ENCODE data around the gene SEC61G. TPM values are rescaled to one million over a fixed set of nuclear protein-coding genes. Genes with fewer than 3 reads are reported as not detected.

The SEC61G gene
- total and polyA plus RNA-seq, 4 donors = 90.1 to 623 (median 253) TPM

DNA sequence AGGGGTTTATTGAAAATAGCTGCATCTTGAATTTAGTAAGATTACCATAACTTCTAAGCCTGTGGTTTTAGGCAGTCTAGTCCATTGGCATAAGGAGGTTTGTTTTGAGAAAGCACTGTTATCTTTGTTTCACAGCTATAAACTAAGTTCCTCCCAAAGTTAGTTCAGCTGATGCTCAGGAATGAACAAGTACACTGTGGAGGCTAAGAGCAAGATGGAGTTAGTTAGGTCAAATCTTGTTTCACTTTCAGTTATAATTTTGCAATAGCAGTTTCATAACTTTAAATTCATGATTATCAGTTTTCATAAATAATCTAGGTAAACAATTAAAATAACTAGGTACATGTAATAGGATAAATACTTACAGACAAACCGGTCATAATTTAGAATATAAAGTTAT lies 15.4 kb downstream of the SEC61G start:
- intact Hi-C loops (cut with DNase I) = no loop called here
- Histone ChIP-seq H3K27me3 (ENCODE audit: control insufficient read depth in 1 of 2, insufficient read depth in 2 of 2, low read length in 1 of 2) (no peaks in the 10 kb centered on the region), H3K4me3 (ENCODE audit: low read length in 2 of 2) (no peak overlapping the region), H3K9me3 (ENCODE audit: control insufficient read depth, low read length) (no peaks in the 10 kb centered on the region), H3K27ac (ENCODE audit: low read depth in 1 of 2, low read length in 2 of 2) (no peak overlapping the region), H3K36me3 (ENCODE audit: control insufficient read depth in 1 of 2, insufficient read depth in 2 of 2, low read length in 1 of 2) (no peaks in the 10 kb centered on the region), H3K4me1 (ENCODE audit: control insufficient read depth in 1 of 2, insufficient read depth in 2 of 2, low read length in 2 of 2) (no peaks in the 10 kb centered on the region)
- ATAC-seq (ENCODE audit: low FRiP score) (no peak), DNase-seq (no peak)
- 96 to 99% methylated on average over 1 of the region's 1 CpG for WGBS, 2 donors

DNA sequence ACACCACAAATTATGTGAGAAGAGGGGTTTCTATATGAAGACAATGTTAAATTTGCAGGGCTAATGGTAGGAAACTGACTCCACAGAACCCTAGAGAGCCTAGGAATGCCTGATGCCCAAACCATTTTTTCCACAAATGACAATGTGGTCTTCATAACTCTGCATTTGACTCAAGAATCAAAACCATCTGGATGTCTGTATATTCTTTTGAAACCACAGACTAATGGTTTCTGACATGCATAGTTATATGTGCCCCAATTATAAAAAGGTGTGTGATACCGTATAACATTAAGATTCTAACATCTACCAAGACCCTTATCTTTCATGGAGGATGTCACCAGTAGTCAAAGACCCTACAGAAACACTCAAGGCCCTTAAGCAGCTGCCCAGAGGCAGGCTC lies 20.3 kb downstream of the SEC61G start:
- H3K4me3 ChIP-seq (ENCODE audit: low read length in 2 of 2) = no peak overlapping the region
- intact Hi-C loops (cut with DNase I) = no loop called here
- no peak overlapping the region for H3K27ac ChIP-seq (ENCODE audit: low read depth in 1 of 2, low read length in 2 of 2)
- WGBS, 2 donors = 95 to 98% methylated on average over 1 of the region's 1 CpG
- H3K9me3 ChIP-seq (ENCODE audit: control insufficient read depth, low read length) = no peaks in the 10 kb centered on the region
- no peak for ATAC-seq (ENCODE audit: low FRiP score)
- DNase-seq = no peak
- H3K27me3 ChIP-seq (ENCODE audit: control insufficient read depth in 1 of 2, insufficient read depth in 2 of 2, low read length in 1 of 2) = no peaks in the 10 kb centered on the region
- H3K36me3 ChIP-seq (ENCODE audit: control insufficient read depth in 1 of 2, insufficient read depth in 2 of 2, low read length in 1 of 2) = no peaks in the 10 kb centered on the region
- no peaks in the 10 kb centered on the region for H3K4me1 ChIP-seq (ENCODE audit: control insufficient read depth in 1 of 2, insufficient read depth in 2 of 2, low read length in 2 of 2)

DNA sequence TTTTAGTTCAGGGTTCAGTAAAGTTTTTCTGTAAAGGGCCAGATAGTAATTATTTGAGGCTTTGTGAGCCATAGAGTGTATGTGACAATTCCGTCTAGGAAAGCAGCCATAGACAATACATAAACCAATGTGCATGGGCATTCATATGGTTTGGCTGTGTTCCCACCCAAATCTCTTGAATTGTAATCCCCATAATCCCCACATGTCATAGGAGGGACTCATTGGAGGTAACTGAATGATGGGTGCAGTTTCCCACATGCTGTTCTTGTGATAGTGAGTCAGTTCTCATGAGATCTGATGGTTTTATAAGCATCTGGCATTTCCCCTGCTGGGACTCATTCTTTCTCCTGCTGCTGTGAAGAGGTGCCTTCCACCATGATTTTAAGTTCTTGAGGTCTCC lies 29.9 kb downstream of the SEC61G start:
- peaks cover 5% of the 10 kb centered on the region for H3K9me3 ChIP-seq (ENCODE audit: control insufficient read depth, low read length)
- H3K27ac ChIP-seq (ENCODE audit: low read depth in 1 of 2, low read length in 2 of 2) = no peak overlapping the region
- H3K4me3 ChIP-seq (ENCODE audit: low read length in 2 of 2) = no peak overlapping the region
- DNase-seq = no peak
- H3K27me3 ChIP-seq (ENCODE audit: control insufficient read depth in 1 of 2, insufficient read depth in 2 of 2, low read length in 1 of 2) = no peaks in the 10 kb centered on the region
- no peaks in the 10 kb centered on the region for H3K4me1 ChIP-seq (ENCODE audit: control insufficient read depth in 1 of 2, insufficient read depth in 2 of 2, low read length in 2 of 2)
- intact Hi-C loops (cut with DNase I) = no loop called here
- H3K36me3 ChIP-seq (ENCODE audit: control insufficient read depth in 1 of 2, insufficient read depth in 2 of 2, low read length in 1 of 2) = no peaks in the 10 kb centered on the region
- no peak for ATAC-seq (ENCODE audit: low FRiP score)
- WGBS, 2 donors = 82 to 87% methylated on average over 1 of the region's 1 CpG

DNA sequence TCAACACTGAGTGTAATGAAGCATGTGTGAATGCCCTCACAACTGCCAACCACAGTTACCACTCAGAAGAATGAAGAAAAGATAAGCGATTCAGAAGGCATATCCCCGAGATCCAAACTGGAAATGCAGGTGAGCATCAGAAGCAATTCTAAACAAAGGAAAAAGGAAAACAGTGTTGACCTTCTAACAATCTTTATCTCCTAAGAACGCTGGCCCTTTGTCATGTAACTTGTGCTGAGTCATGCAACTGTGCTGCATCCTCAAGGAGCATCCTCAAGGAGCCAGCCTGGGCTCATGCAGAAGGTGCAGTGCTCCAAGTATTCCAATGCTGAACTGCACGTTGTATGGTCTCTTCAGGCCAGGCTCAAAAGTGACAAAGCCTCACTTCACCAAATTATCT lies 30.6 kb downstream of the SEC61G start:
- intact Hi-C loops (cut with DNase I) = no loop called here
- H3K4me1 ChIP-seq (ENCODE audit: control insufficient read depth in 1 of 2, insufficient read depth in 2 of 2, low read length in 2 of 2) = no peaks in the 10 kb centered on the region
- no peaks in the 10 kb centered on the region for H3K36me3 ChIP-seq (ENCODE audit: control insufficient read depth in 1 of 2, insufficient read depth in 2 of 2, low read length in 1 of 2)
- no peaks in the 10 kb centered on the region for H3K27me3 ChIP-seq (ENCODE audit: control insufficient read depth in 1 of 2, insufficient read depth in 2 of 2, low read length in 1 of 2)
- DNase-seq (no peak), ATAC-seq (ENCODE audit: low FRiP score) (no peak)
- no peak overlapping the region for H3K4me3 ChIP-seq (ENCODE audit: low read length in 2 of 2)
- 49 to 64% methylated on average over 4 of the region's 4 CpGs for WGBS, 2 donors
- peaks cover 5% of the 10 kb centered on the region for H3K9me3 ChIP-seq (ENCODE audit: control insufficient read depth, low read length)
- no peak overlapping the region for H3K27ac ChIP-seq (ENCODE audit: low read depth in 1 of 2, low read length in 2 of 2)

DNA sequence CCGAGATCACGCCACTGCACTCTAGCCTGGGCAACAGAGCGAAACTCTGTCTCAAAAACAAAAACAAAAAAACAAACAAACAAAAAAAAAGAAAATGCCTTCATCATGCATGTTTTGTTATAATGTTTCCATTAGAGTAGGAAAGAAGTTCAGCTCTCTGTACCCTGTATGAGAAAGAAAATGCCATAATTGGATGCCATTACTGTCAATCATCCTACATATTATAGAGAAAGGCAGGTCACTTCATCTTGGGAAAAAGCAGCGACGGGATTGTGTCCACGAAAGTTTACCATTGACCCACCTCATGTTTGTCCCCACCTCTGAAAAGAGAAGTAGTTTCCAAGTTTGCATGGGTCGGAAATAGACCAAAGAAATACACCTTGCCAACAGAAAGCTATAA lies 33.8 kb downstream of the SEC61G start:
- no peaks in the 10 kb centered on the region for H3K36me3 ChIP-seq (ENCODE audit: control insufficient read depth in 1 of 2, insufficient read depth in 2 of 2, low read length in 1 of 2)
- H3K27ac ChIP-seq (ENCODE audit: low read depth in 1 of 2, low read length in 2 of 2) = no peak overlapping the region
- H3K9me3 ChIP-seq (ENCODE audit: control insufficient read depth, low read length) = peaks cover 5% of the 10 kb centered on the region
- intact Hi-C loops (cut with DNase I) = no loop called here
- DNase-seq (no peak), ATAC-seq (ENCODE audit: low FRiP score) (no peak)
- 86 to 90% methylated on average over 7 of the region's 7 CpGs for WGBS, 2 donors
- H3K4me3 ChIP-seq (ENCODE audit: low read length in 2 of 2) = no peak overlapping the region
- H3K4me1 ChIP-seq (ENCODE audit: control insufficient read depth in 1 of 2, insufficient read depth in 2 of 2, low read length in 2 of 2) = no peaks in the 10 kb centered on the region
- H3K27me3 ChIP-seq (ENCODE audit: control insufficient read depth in 1 of 2, insufficient read depth in 2 of 2, low read length in 1 of 2) = no peaks in the 10 kb centered on the region

DNA sequence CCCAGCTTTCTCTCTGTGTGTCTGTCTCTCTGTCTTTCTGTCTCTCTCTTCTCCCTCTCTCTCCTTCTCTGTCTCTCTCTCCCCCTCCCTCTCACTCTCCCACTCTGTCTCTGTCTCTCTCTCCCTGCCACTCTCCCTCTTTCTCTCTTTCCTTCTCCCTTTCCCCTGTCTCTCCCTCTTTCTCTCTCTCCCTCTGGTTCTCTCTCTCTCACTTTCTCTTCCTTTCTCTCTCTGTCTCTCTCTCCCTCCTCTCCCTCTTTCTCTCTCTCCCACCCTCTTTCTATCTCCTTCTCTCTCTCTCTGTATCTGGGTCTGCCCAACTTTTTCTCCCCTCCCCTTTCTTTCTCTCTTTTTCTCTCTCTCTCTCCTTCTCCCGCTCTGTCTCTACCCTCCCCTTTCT lies 36.5 kb downstream of the SEC61G start:
- DNase-seq (no peak), ATAC-seq (ENCODE audit: low FRiP score) (no peak)
- H3K4me1 ChIP-seq (ENCODE audit: control insufficient read depth in 1 of 2, insufficient read depth in 2 of 2, low read length in 2 of 2) = no peaks in the 10 kb centered on the region
- WGBS, 2 donors = 75 to 79% methylated on average over 1 of the region's 1 CpG
- intact Hi-C loops (cut with DNase I) = no loop called here
- no peak overlapping the region for H3K27ac ChIP-seq (ENCODE audit: low read depth in 1 of 2, low read length in 2 of 2)
- no peaks in the 10 kb centered on the region for H3K27me3 ChIP-seq (ENCODE audit: control insufficient read depth in 1 of 2, insufficient read depth in 2 of 2, low read length in 1 of 2)
- H3K9me3 ChIP-seq (ENCODE audit: control insufficient read depth, low read length) = peaks cover 5% of the 10 kb centered on the region
- no peak overlapping the region for H3K4me3 ChIP-seq (ENCODE audit: low read length in 2 of 2)
- H3K36me3 ChIP-seq (ENCODE audit: control insufficient read depth in 1 of 2, insufficient read depth in 2 of 2, low read length in 1 of 2) = no peaks in the 10 kb centered on the region

DNA sequence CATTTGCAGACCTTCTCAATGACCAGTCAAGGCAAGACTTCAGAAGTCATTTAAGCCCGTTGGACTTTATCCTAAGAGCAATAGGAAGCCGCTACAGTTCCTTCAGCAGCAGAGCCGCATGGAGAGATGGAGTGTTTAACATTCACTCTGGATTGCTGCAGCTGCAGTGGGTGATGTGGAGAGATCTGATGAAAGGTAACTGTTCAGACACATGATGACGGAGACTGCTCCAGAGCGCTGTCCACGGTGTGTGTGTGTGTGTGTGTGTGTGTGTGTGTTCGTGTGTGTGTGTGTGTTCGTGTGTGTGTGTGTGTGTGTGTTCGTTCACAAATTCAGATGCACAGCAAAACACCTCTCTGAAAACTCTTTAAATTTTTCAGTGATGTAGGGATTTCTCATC lies 37.0 kb downstream of the SEC61G start:
- Histone ChIP-seq H3K27ac (ENCODE audit: low read depth in 1 of 2, low read length in 2 of 2) (no peak overlapping the region), H3K4me3 (ENCODE audit: low read length in 2 of 2) (no peak overlapping the region), H3K9me3 (ENCODE audit: control insufficient read depth, low read length) (peaks cover 5% of the 10 kb centered on the region), H3K4me1 (ENCODE audit: control insufficient read depth in 1 of 2, insufficient read depth in 2 of 2, low read length in 2 of 2) (no peaks in the 10 kb centered on the region), H3K27me3 (ENCODE audit: control insufficient read depth in 1 of 2, insufficient read depth in 2 of 2, low read length in 1 of 2) (no peaks in the 10 kb centered on the region), H3K36me3 (ENCODE audit: control insufficient read depth in 1 of 2, insufficient read depth in 2 of 2, low read length in 1 of 2) (no peaks in the 10 kb centered on the region)
- intact Hi-C loops (cut with DNase I) = no loop called here
- WGBS, 2 donors = 62 to 68% methylated on average over 8 to 9 of the region's 9 CpGs
- DNase-seq = no peak
- no peak for ATAC-seq (ENCODE audit: low FRiP score)

DNA sequence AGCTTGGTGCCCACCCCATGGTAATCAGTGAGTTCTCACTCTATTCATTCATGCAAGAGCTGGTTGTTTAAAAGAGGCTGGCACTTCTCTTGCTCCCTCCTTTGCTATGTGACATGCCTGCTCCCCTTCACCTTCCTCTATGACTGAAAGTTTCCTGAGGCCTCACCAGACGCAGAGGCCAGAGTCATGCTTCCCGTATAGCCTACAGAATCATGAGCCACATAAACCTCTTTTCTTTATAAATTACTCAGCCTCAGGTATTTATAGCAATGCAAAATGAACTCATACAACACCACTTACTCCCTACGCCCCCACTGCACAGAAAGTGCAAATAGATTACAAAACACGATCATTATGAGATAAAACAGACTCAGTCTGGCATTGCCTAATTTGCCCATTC lies 39.0 kb downstream of the SEC61G start:
- ATAC-seq (ENCODE audit: low FRiP score) = no peak
- Histone ChIP-seq H3K27ac (ENCODE audit: low read depth in 1 of 2, low read length in 2 of 2) (no peak overlapping the region), H3K4me1 (ENCODE audit: control insufficient read depth in 1 of 2, insufficient read depth in 2 of 2, low read length in 2 of 2) (no peaks in the 10 kb centered on the region), H3K36me3 (ENCODE audit: control insufficient read depth in 1 of 2, insufficient read depth in 2 of 2, low read length in 1 of 2) (no peaks in the 10 kb centered on the region), H3K9me3 (ENCODE audit: control insufficient read depth, low read length) (peaks cover 5% of the 10 kb centered on the region), H3K4me3 (ENCODE audit: low read length in 2 of 2) (no peak overlapping the region), H3K27me3 (ENCODE audit: control insufficient read depth in 1 of 2, insufficient read depth in 2 of 2, low read length in 1 of 2) (no peaks in the 10 kb centered on the region)
- intact Hi-C loops (cut with DNase I) = no loop called here
- 75 to 88% methylated on average over 4 of the region's 4 CpGs for WGBS, 2 donors
- DNase-seq = no peak

DNA sequence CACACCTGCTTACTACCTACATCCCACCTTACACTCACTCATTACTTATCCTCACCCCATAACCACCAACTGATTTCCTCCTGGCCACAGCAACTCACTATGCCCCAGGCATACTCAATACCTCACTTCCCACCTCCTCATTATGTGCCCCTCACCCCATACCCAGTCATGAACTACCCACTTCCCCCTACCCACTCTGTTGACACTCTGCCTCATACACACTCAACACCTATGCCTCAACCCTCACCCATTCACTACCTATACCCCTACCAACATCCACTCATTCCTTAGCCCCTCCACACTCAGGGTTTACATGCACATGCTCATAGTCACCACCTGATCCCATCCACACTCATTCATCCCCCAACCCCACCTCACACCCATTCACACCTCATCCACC lies 39.6 kb downstream of the SEC61G start:
- peaks cover 5% of the 10 kb centered on the region for H3K9me3 ChIP-seq (ENCODE audit: control insufficient read depth, low read length)
- no peak for DNase-seq
- H3K27me3 ChIP-seq (ENCODE audit: control insufficient read depth in 1 of 2, insufficient read depth in 2 of 2, low read length in 1 of 2) = no peaks in the 10 kb centered on the region
- no peak overlapping the region for H3K27ac ChIP-seq (ENCODE audit: low read depth in 1 of 2, low read length in 2 of 2)
- H3K4me3 ChIP-seq (ENCODE audit: low read length in 2 of 2) = no peak overlapping the region
- no peaks in the 10 kb centered on the region for H3K36me3 ChIP-seq (ENCODE audit: control insufficient read depth in 1 of 2, insufficient read depth in 2 of 2, low read length in 1 of 2)
- ATAC-seq (ENCODE audit: low FRiP score) = no peak
- intact Hi-C loops (cut with DNase I) = no loop called here
- no peaks in the 10 kb centered on the region for H3K4me1 ChIP-seq (ENCODE audit: control insufficient read depth in 1 of 2, insufficient read depth in 2 of 2, low read length in 2 of 2)

Measured in aorta (tissue), 5 donors.